ENCODE measurements around the gene KIF16B.

DNA sequence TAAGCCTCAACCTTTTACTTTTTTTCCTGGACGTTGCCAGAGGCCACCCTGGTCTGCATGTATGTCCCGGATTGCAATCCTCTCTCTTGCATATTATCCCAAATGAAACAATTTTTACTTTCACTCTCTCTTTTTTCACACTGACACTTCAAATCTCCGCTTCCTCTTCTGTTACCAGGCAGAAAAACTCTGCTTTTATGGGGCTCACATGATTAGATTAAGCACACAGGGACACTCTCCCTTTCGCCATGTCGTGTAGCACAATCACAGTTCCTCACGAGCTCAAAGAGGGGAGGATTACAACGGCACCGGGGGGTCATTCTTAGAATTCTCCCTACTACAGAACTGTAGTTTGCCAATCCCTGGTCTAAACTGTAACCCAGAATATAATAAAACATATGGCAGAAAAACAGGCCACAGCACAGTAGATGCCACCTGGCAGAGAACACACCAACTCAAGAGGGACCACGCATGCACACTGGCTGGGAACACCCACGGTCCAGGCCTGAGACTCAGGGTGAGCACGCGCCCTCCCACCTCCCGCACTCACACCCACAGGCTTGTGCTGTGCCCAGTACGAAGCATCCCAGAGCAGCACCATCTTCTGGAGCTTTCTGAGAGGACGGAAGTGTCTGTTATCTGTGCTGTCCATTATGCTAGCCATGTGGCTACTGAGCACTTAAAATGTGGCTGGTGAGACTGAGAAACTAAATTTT lies 288.7 kb downstream of the KIF16B start:
- TF ChIP-seq, protein P1, sequence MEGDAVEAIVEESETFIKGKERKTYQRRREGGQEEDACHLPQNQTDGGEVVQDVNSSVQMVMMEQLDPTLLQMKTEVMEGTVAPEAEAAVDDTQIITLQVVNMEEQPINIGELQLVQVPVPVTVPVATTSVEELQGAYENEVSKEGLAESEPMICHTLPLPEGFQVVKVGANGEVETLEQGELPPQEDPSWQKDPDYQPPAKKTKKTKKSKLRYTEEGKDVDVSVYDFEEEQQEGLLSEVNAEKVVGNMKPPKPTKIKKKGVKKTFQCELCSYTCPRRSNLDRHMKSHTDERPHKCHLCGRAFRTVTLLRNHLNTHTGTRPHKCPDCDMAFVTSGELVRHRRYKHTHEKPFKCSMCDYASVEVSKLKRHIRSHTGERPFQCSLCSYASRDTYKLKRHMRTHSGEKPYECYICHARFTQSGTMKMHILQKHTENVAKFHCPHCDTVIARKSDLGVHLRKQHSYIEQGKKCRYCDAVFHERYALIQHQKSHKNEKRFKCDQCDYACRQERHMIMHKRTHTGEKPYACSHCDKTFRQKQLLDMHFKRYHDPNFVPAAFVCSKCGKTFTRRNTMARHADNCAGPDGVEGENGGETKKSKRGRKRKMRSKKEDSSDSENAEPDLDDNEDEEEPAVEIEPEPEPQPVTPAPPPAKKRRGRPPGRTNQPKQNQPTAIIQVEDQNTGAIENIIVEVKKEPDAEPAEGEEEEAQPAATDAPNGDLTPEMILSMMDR (IDR thresholded peaks at IDR 0.05 in 2 of 3, conservative IDR thresholded peaks at IDR 0.05 in 1 of 3; ENCODE audit: borderline replicate concordance in 1 of 3, insufficient read depth in 1 of 3, low read depth in 2 of 3, low read length in 2 of 3) = no peak
- TF ChIP-seq, protein P2, sequence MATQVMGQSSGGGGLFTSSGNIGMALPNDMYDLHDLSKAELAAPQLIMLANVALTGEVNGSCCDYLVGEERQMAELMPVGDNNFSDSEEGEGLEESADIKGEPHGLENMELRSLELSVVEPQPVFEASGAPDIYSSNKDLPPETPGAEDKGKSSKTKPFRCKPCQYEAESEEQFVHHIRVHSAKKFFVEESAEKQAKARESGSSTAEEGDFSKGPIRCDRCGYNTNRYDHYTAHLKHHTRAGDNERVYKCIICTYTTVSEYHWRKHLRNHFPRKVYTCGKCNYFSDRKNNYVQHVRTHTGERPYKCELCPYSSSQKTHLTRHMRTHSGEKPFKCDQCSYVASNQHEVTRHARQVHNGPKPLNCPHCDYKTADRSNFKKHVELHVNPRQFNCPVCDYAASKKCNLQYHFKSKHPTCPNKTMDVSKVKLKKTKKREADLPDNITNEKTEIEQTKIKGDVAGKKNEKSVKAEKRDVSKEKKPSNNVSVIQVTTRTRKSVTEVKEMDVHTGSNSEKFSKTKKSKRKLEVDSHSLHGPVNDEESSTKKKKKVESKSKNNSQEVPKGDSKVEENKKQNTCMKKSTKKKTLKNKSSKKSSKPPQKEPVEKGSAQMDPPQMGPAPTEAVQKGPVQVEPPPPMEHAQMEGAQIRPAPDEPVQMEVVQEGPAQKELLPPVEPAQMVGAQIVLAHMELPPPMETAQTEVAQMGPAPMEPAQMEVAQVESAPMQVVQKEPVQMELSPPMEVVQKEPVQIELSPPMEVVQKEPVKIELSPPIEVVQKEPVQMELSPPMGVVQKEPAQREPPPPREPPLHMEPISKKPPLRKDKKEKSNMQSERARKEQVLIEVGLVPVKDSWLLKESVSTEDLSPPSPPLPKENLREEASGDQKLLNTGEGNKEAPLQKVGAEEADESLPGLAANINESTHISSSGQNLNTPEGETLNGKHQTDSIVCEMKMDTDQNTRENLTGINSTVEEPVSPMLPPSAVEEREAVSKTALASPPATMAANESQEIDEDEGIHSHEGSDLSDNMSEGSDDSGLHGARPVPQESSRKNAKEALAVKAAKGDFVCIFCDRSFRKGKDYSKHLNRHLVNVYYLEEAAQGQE (IDR thresholded peaks at IDR 0.05; ENCODE audit: low read depth) = no peak
- TF ChIP-seq RAD21 (IDR thresholded peaks at IDR 0.05; ENCODE audit: low read depth) (no peak), EZH2 (IDR thresholded peaks at IDR 0.05) (no peak), SRF (IDR thresholded peaks at IDR 0.05; ENCODE audit: low read depth) (no peak)
